Body of pancreas (tissue), 4 donors: Measurements from ENCODE around the gene CAMK2A. TPM values are rescaled to one million over a fixed set of nuclear protein-coding genes. Genes with fewer than 3 reads are reported as not detected.

Experiments used
- ATAC-seq: fragments of 150-250 bp; one replicate; pipeline ENCODE4 v1.9.1; 2016
- DNase-seq, 4 donors: peaks; one replicate each; pipeline ENCODE4 v3.0.0-alpha.2; 2019
- H3K27ac ChIP-seq, 4 donors: fragments of 200-600 bp; sonication (generic); 1 replicate in 3 of 4; 2 replicates in 1 of 4; pipeline versions ENCODE4 v1.5.1 to v1.6.1; 2016 to 2019; ENCODE audit warnings: mild to moderate bottlenecking in 1 of 4, mixed read lengths in 1 of 4, moderate library complexity in 1 of 4
- H3K27me3 ChIP-seq, 2 donors: fragments of 200-600 bp; sonication (generic); one replicate each; pipeline ENCODE4 v1.6.0; 2016; ENCODE audit warnings: mild to moderate bottlenecking in 1 of 2
- H3K36me3 ChIP-seq, 2 donors: fragments of 200-600 bp; sonication (generic); replicated peaks in 1 of 2; 2 replicates each; pipeline ENCODE4 v1.5.1; 2016; ENCODE audit warnings: low read depth in 2 of 2; ENCODE audit not compliant: insufficient read depth in 1 of 2
- H3K4me1 ChIP-seq: fragments of 200-600 bp; sonication (generic); one replicate; pipeline ENCODE4 v1.6.0; 2016
- H3K4me3 ChIP-seq, 2 donors: fragments of 200-600 bp; sonication (generic); 1 replicate in 1 of 2; 2 replicates in 1 of 2; pipeline ENCODE4 v1.5.1; 2016 to 2019
- H3K9me3 ChIP-seq, 3 donors: fragments of 200-600 bp; sonication (generic); 1 replicate in 2 of 3; 2 replicates in 1 of 3; pipeline ENCODE4 v1.5.1; 2016
- CTCF ChIP-seq, 7 experiments: fragments of 450-650 bp in 4 of 7; fragments of 200-600 bp in 3 of 7; sonication (generic) in 3 of 7; IDR thresholded peaks; one replicate each; pipeline ENCODE4 v1.5.1; 2016 to 2019; ENCODE audit warnings: antibody characterized with exemption in 7 of 7
- POLR2A ChIP-seq, 3 donors: fragments of 450-650 bp; IDR thresholded peaks; one replicate each; pipeline ENCODE4 v1.6.1; 2016; ENCODE audit warnings: antibody characterized with exemption in 3 of 3, mild to moderate bottlenecking in 2 of 3
- WGBS, 2 donors: methylation state at CpG; one replicate each; pipeline ENCODE4 v1.1.5; 2017; 5-methylcytosine and 5-hydroxymethylcytosine counted together
- intact Hi-C: fragments of 100-400 bp; cut with DNase I; formaldehyde crosslinking; loops from one replicate; pipeline ENCODE4 v1.15.1; 2023
- total RNA-seq, 2 donors: library from RNA; depleted of rRNA; stranded (reverse); fragments of >200 nt; gene quantifications; one replicate each; pipeline ENCODE4 v1.1.0, GENCODE V29; 2016

CAMK2A gene
- total RNA-seq, 2 donors from 2014 or later = 0.26 TPM; not detected in 1

- DNase-seq (no peak), ATAC-seq (no peak)
- H3K9me3 ChIP-seq = no peaks in the 10 kb centered on the region
- H3K4me1 ChIP-seq = peaks cover 7% of the 10 kb centered on the region
- no peak overlapping the region for H3K27ac ChIP-seq
- 74 to 75% methylated on average over 8 to 9 of the region's 9 CpGs for WGBS, 2 donors
- TF ChIP-seq POLR2A (IDR thresholded peaks at IDR 0.05) (no peak), CTCF (IDR thresholded peaks at IDR 0.05) (no peak)
- H3K27me3 ChIP-seq = no peaks in the 10 kb centered on the region
- intact Hi-C loops = no loop called here
- no peaks in the 10 kb centered on the region for H3K36me3 ChIP-seq
- no peak overlapping the region for H3K4me3 ChIP-seq
Observed at GRCh38 chr5:150318613-150319483, 29.3 kb upstream of the CAMK2A start.

GRCh38 chr5:150317048-150318003 lies 27.8 kb upstream of the CAMK2A start:
- H3K9me3 ChIP-seq = no peaks in the 10 kb centered on the region
- DNase-seq = peak in 1 of 4 donors; percentile 20

GRCh38 chr5:150316320-150316719 lies 26.7 kb upstream of the CAMK2A start:
- Histone ChIP-seq H3K27ac (no peak overlapping the region), H3K9me3 (no peaks in the 10 kb centered on the region), H3K4me1 (peaks cover 7% of the 10 kb centered on the region), H3K36me3 (no peaks in the 10 kb centered on the region), H3K4me3 (no peak overlapping the region), H3K27me3 (no peaks in the 10 kb centered on the region)
- ATAC-seq (no peak), DNase-seq (no peak)
- WGBS, 2 donors = 61 to 96% methylated on average over 3 of the region's 3 CpGs
- intact Hi-C loops = no loop called here
- TF ChIP-seq POLR2A (IDR thresholded peaks at IDR 0.05) (no peak), CTCF (IDR thresholded peaks at IDR 0.05) (no peak)

More at GRCh38 chr5:150317048-150318003, 27.8 kb upstream of the CAMK2A start:
- ATAC-seq = no peak
- H3K36me3 ChIP-seq = no peaks in the 10 kb centered on the region
- peaks cover 7% of the 10 kb centered on the region for H3K4me1 ChIP-seq
- H3K27ac ChIP-seq = no peak overlapping the region
- no peak overlapping the region for H3K4me3 ChIP-seq
- H3K27me3 ChIP-seq = no peaks in the 10 kb centered on the region
- intact Hi-C loops = no loop called here
- WGBS, 2 donors = 82 to 85% methylated on average over 7 to 11 of the region's 11 CpGs
- no peak for TF ChIP-seq CTCF (IDR thresholded peaks at IDR 0.05)
- no peak for TF ChIP-seq POLR2A (IDR thresholded peaks at IDR 0.05)

GRCh38 chr5:150315245-150315644 lies 25.7 kb upstream of the CAMK2A start:
- no peak for DNase-seq
- TF ChIP-seq CTCF (IDR thresholded peaks at IDR 0.05) (no peak), POLR2A (IDR thresholded peaks at IDR 0.05) (no peak)

More at GRCh38 chr5:150315245-150315644, 25.7 kb upstream of the CAMK2A start:
- 76 to 81% methylated on average over 4 of the region's 4 CpGs for WGBS, 2 donors
- H3K4me3 ChIP-seq = no peak overlapping the region
- no peaks in the 10 kb centered on the region for H3K9me3 ChIP-seq
- no peak for ATAC-seq
- H3K4me1 ChIP-seq = peaks cover 4% of the 10 kb centered on the region
- intact Hi-C loops = no loop called here
- no peaks in the 10 kb centered on the region for H3K36me3 ChIP-seq
- H3K27me3 ChIP-seq = no peaks in the 10 kb centered on the region
- no peak overlapping the region for H3K27ac ChIP-seq
